ENCODE measurements around the gene USP3. TPM values are rescaled to one million over a fixed set of nuclear protein-coding genes. Genes with fewer than 3 reads are reported as not detected.

The USP3 gene
- total RNA-seq, 4 donors from 2014 or later, result 27.3 to 52.8 (median 32.2) TPM

GRCh38 chr15:63539521-63539920 is 35.1 kb downstream of the USP3 start:
- Histone ChIP-seq H3K27ac (no peak overlapping the region), H3K4me3 (no peak overlapping the region), H3K9me3 (no peaks in the 10 kb centered on the region), H3K36me3 (peaks cover 0 to 38% (median 5%) of the 10 kb centered on the region in 3 donors), H3K4me1 (peaks cover 0 to 9% (median 0%) of the 10 kb centered on the region in 3 donors), H3K27me3 (no peaks in the 10 kb centered on the region)
- TF ChIP-seq CTCF (IDR thresholded peaks at IDR 0.05), result no peak
- intact Hi-C loops (cut with DNase I), result no loop called here
- no peak for DNase-seq
- 72 to 73% methylated on average over 6 of the region's 6 CpGs for WGBS, 2 donors

GRCh38 chr15:63539998-63540397 is 35.6 kb downstream of the USP3 start:
- H3K4me3 ChIP-seq, result no peak overlapping the region
- no peaks in the 10 kb centered on the region for H3K9me3 ChIP-seq
- DNase-seq, result no peak
- no peaks in the 10 kb centered on the region for H3K27me3 ChIP-seq
- H3K4me1 ChIP-seq, result peaks cover 0 to 9% (median 0%) of the 10 kb centered on the region in 3 donors
- intact Hi-C loops (cut with DNase I), result no loop called here
- TF ChIP-seq CTCF (IDR thresholded peaks at IDR 0.05) (no peak), POLR2A (IDR thresholded peaks at IDR 0.05) (no peak)
- peaks cover 0 to 38% (median 5%) of the 10 kb centered on the region in 3 donors for H3K36me3 ChIP-seq
- no peak overlapping the region for H3K27ac ChIP-seq

GRCh38 chr15:63540449-63540848 is 36.1 kb downstream of the USP3 start:
- H3K36me3 ChIP-seq, result peaks cover 0 to 38% (median 5%) of the 10 kb centered on the region in 3 donors
- H3K27ac ChIP-seq, result no peak overlapping the region
- no peak for TF ChIP-seq CTCF (IDR thresholded peaks at IDR 0.05)
- no peak for TF ChIP-seq POLR2A (IDR thresholded peaks at IDR 0.05)
- 89 to 91% methylated on average over 4 of the region's 4 CpGs for WGBS, 2 donors
- DNase-seq, result no peak
- peaks cover 0 to 9% (median 0%) of the 10 kb centered on the region in 3 donors for H3K4me1 ChIP-seq
- H3K27me3 ChIP-seq, result no peaks in the 10 kb centered on the region
- H3K9me3 ChIP-seq, result no peaks in the 10 kb centered on the region
- no peak overlapping the region for H3K4me3 ChIP-seq
- intact Hi-C loops (cut with DNase I), result no loop called here

GRCh38 chr15:63544258-63545026 is 40.0 kb downstream of the USP3 start:
- Histone ChIP-seq H3K27ac (no peak overlapping the region), H3K9me3 (no peaks in the 10 kb centered on the region), H3K27me3 (no peaks in the 10 kb centered on the region), H3K36me3 (peaks cover 0 to 25% (median 0%) of the 10 kb centered on the region in 3 donors), H3K4me3 (no peak overlapping the region), H3K4me1 (peaks cover 0 to 9% (median 0%) of the 10 kb centered on the region in 3 donors)
- TF ChIP-seq CTCF (IDR thresholded peaks at IDR 0.05), result no peak
- TF ChIP-seq POLR2A (IDR thresholded peaks at IDR 0.05), result no peak
- 61 to 75% methylated on average over 5 of the region's 5 CpGs for WGBS, 2 donors
- intact Hi-C loops (cut with DNase I), result no loop called here
- DNase-seq, result no peak

- TF ChIP-seq CTCF (IDR thresholded peaks at IDR 0.05) (no peak), POLR2A (IDR thresholded peaks at IDR 0.05) (no peak)
- no peak overlapping the region for H3K27ac ChIP-seq
- peaks cover 0 to 14% (median 0%) of the 10 kb centered on the region in 3 donors for H3K36me3 ChIP-seq
- H3K4me1 ChIP-seq, result no peaks in the 10 kb centered on the region
- WGBS, 2 donors, result 90 to 91% methylated on average over 9 to 10 of the region's 10 CpGs
- no peaks in the 10 kb centered on the region for H3K27me3 ChIP-seq
- intact Hi-C loops (cut with DNase I), result no loop called here
- no peaks in the 10 kb centered on the region for H3K9me3 ChIP-seq
- no peak for DNase-seq
- H3K4me3 ChIP-seq, result no peak overlapping the region
Measured at GRCh38 chr15:63545520-63545919, 41.1 kb downstream of the USP3 start.

Data from esophagus squamous epithelium (tissue), 5 donors.